Fibroblast of upper back skin (primary cell): Measurements from ENCODE around the gene ZCCHC14.

Experiments used
- DNase-seq: peaks from one replicate; pipeline ENCODE4 v3.0.0-alpha.2; 2013

ZCCHC14 gene

GRCh38 chr16:87356491-87356853 lies 136.4 kb downstream of the ZCCHC14 start:
- DNase-seq = no peak
